CD4-positive, alpha-beta T cell treated with Interleukin-15 for 1 hour (primary cell): ENCODE data around the gene MS4A7.
"Not testable (repeated sequence)": the region's sequence is repeated elsewhere in the genome, so short reads cannot be mapped to it uniquely, and the experiment has no call there.

Experiments
- DNase-seq: peaks from one replicate; pipeline ENCODE4 v3.0.0-alpha.2; 2020

MS4A7 gene

GRCh38 chr11:60378354-60378753, at the start of gene MS4A7:
Gene MS4A7, plus strand, starts transcription at chr11:60378532. Its CDS starts 4,610 bp downstream, at chr11:60383142.
- peak; percentile 71 for DNase-seq

GRCh38 chr11:60332846-60333245, 45.5 kb upstream of the MS4A7 start:
- no peak for DNase-seq

GRCh38 chr11:60334005-60334620, 44.2 kb upstream of the MS4A7 start:
- DNase-seq: peak; percentile 57

- DNase-seq: no peak
Measured at GRCh38 chr11:60336767-60337391, 41.5 kb upstream of the MS4A7 start.

GRCh38 chr11:60338053-60338452, 40.3 kb upstream of the MS4A7 start:
- DNase-seq: no peak

GRCh38 chr11:60339356-60339755, 39.0 kb upstream of the MS4A7 start:
- DNase-seq: no peak

- no peak for DNase-seq
Measured at GRCh38 chr11:60343094-60343704, 35.1 kb upstream of the MS4A7 start.

GRCh38 chr11:60344146-60344545, 34.2 kb upstream of the MS4A7 start:
- no peak for DNase-seq

GRCh38 chr11:60345489-60345888, 32.8 kb upstream of the MS4A7 start:
- DNase-seq: no peak

- no peak for DNase-seq
Measured at GRCh38 chr11:60347084-60347797, 31.1 kb upstream of the MS4A7 start.

- no peak for DNase-seq
Measured at GRCh38 chr11:60348116-60348515, 30.2 kb upstream of the MS4A7 start.

- DNase-seq: no peak
Measured at GRCh38 chr11:60349990-60350389, 28.3 kb upstream of the MS4A7 start.

GRCh38 chr11:60357771-60358170, 20.6 kb upstream of the MS4A7 start:
- DNase-seq: no peak

GRCh38 chr11:60360621-60361020, 17.7 kb upstream of the MS4A7 start:
- no peak for DNase-seq

- DNase-seq: no peak
Measured at GRCh38 chr11:60362241-60362640, 16.1 kb upstream of the MS4A7 start.

GRCh38 chr11:60363542-60364470, 14.5 kb upstream of the MS4A7 start:
- DNase-seq: peak; percentile 70

- DNase-seq: not testable (repeated sequence)
Measured at GRCh38 chr11:60366262-60366904, 11.9 kb upstream of the MS4A7 start.

GRCh38 chr11:60367009-60367408, 11.3 kb upstream of the MS4A7 start:
- peak; percentile 24 for DNase-seq

GRCh38 chr11:60367896-60368295, 10.4 kb upstream of the MS4A7 start:
- DNase-seq: no peak

GRCh38 chr11:60370252-60370810, 8.0 kb upstream of the MS4A7 start:
- no peak for DNase-seq

GRCh38 chr11:60370811-60371298, 7.5 kb upstream of the MS4A7 start:
- DNase-seq: no peak

GRCh38 chr11:60371386-60371785, 6.9 kb upstream of the MS4A7 start:
- DNase-seq: no peak
